ENCODE measurements around the gene CCDC9. TPM values are rescaled to one million over a fixed set of nuclear protein-coding genes. Genes with fewer than 3 reads are reported as not detected.
"Not testable (repeated sequence)": the region's sequence is repeated elsewhere in the genome, so short reads cannot be mapped to it uniquely, and the experiment has no call there.

CCDC9 gene
- total RNA-seq, 1 donor from 2014 or later = 10.4 TPM

- no peak for ATAC-seq
- DNase-seq (ENCODE audit: low spot score) = no peak
Observed at GRCh38 chr19:47258434-47258833, 2.1 kb downstream of the CCDC9 start.

- ATAC-seq (no peak), DNase-seq (ENCODE audit: low spot score) (no peak)
Observed at GRCh38 chr19:47258895-47259555, 2.7 kb downstream of the CCDC9 start.

GRCh38 chr19:47260476-47260875 lies 4.2 kb downstream of the CCDC9 start:
- DNase-seq (ENCODE audit: low spot score) (no peak), ATAC-seq (no peak)

- ATAC-seq; DNase-seq (ENCODE audit: low spot score): not testable (repeated sequence)
Observed at GRCh38 chr19:47261946-47262793, 5.8 kb downstream of the CCDC9 start.

GRCh38 chr19:47264629-47265028 lies 8.3 kb downstream of the CCDC9 start:
- DNase-seq (ENCODE audit: low spot score) = no peak
- no peak for ATAC-seq

- DNase-seq (ENCODE audit: low spot score) (no peak), ATAC-seq (no peak)
Observed at GRCh38 chr19:47266401-47266941, 10.1 kb downstream of the CCDC9 start.

GRCh38 chr19:47267350-47267759 lies 11.0 kb downstream of the CCDC9 start:
- peak; percentile 82 for DNase-seq (ENCODE audit: low spot score)
- peak; percentile 94 for ATAC-seq

- DNase-seq (ENCODE audit: low spot score) = no peak
- ATAC-seq = no peak
Observed at GRCh38 chr19:47268028-47268427, 11.7 kb downstream of the CCDC9 start.

GRCh38 chr19:47269596-47269995 lies 13.3 kb downstream of the CCDC9 start:
- ATAC-seq (no peak), DNase-seq (ENCODE audit: low spot score) (no peak)

- no peak for ATAC-seq
- no peak for DNase-seq (ENCODE audit: low spot score)
Observed at GRCh38 chr19:47270408-47270807, 14.1 kb downstream of the CCDC9 start.

GRCh38 chr19:47271949-47272348 lies 15.6 kb downstream of the CCDC9 start:
- DNase-seq (ENCODE audit: low spot score) (no peak), ATAC-seq (no peak)

GRCh38 chr19:47272448-47273312 lies 16.4 kb downstream of the CCDC9 start:
- DNase-seq (ENCODE audit: low spot score) (no peak), ATAC-seq (no peak)

- DNase-seq (ENCODE audit: low spot score) = peak; percentile 91
- peak; percentile 79 for ATAC-seq
Observed at GRCh38 chr19:47273313-47274070, 17.2 kb downstream of the CCDC9 start.

- peak; percentile 87 for ATAC-seq
- DNase-seq (ENCODE audit: low spot score) = peak; percentile 99
Observed at GRCh38 chr19:47274071-47274890, 18.0 kb downstream of the CCDC9 start, which contains the start of gene INAFM1. Gene INAFM1 (plus strand): TSS chr19:47274885. CDS start chr19:47274920, 35 bp downstream.

- no peak for ATAC-seq
- DNase-seq (ENCODE audit: low spot score) = no peak
Observed at GRCh38 chr19:47274891-47275761, 18.8 kb downstream of the CCDC9 start.

GRCh38 chr19:47275791-47276461 lies 19.6 kb downstream of the CCDC9 start:
- DNase-seq (ENCODE audit: low spot score) (no peak), ATAC-seq (no peak)

- not testable (repeated sequence) for DNase-seq (ENCODE audit: low spot score); ATAC-seq
Observed at GRCh38 chr19:47276513-47276912, 20.2 kb downstream of the CCDC9 start.
